Activated T-cell treated with anti-CD3 and anti-CD28 coated beads, Interleukin-2, amount 50 U/mL, for 72 hours (primary cell): ENCODE results near the gene PYY. TPM values are rescaled to one million over a fixed set of nuclear protein-coding genes. Genes with fewer than 3 reads are reported as not detected.

Experiments
- total RNA-seq, 2 donors: library from RNA; stranded (reverse); gene quantifications; one replicate each; pipeline ENCODE4 v1.2.3, GENCODE V29; 2022

PYY gene
- total RNA-seq, 2 donors from 2014 or later = not detected

Other genes with a start within 250 kb of the PYY start
- gene SOST, start 195.1 kb downstream of the PYY start, total RNA-seq = not detected
- 10 to 100 TPM in 1 of 2 donors, 1 to 10 TPM in 1; 9.2 to 11.0 TPM for gene DUSP3, start 175.0 kb downstream of the PYY start, total RNA-seq
- not detected for gene CFAP97D1, start 173.5 kb downstream of the PYY start, total RNA-seq
- not detected for gene MPP3, start 120.8 kb downstream of the PYY start, total RNA-seq
- not detected for gene CD300LG, start 106.8 kb downstream of the PYY start, total RNA-seq
- 1 to 10 TPM; 4.0 to 4.1 TPM for gene MPP2, start 46.4 kb downstream of the PYY start, total RNA-seq
- not detected for gene PPY, start 11.5 kb downstream of the PYY start, total RNA-seq
- 1 to 10 TPM; 1.4 to 1.8 TPM for gene NAGS, start 50.7 kb upstream of the PYY start, total RNA-seq
- 10 to 100 TPM; 32.3 to 34.9 TPM for gene TMEM101, start 61.0 kb upstream of the PYY start, total RNA-seq
- 10 to 100 TPM; 46.0 to 52.8 TPM for gene LSM12, start 112.7 kb upstream of the PYY start, total RNA-seq
- 10 to 100 TPM; 18.4 to 19.7 TPM for gene G6PC3, start 116.8 kb upstream of the PYY start, total RNA-seq
- 10 to 100 TPM; 34.7 to 37.8 TPM for gene HDAC5, start 169.7 kb upstream of the PYY start, total RNA-seq
- 10 to 100 TPM; 20.7 to 27.8 TPM for gene HROB, start 188.0 kb upstream of the PYY start, total RNA-seq
- under 1 TPM; 0.34 to 0.44 TPM for gene ASB16, start 216.8 kb upstream of the PYY start, total RNA-seq
- 10 to 100 TPM; 40.8 to 46.2 TPM for gene TMUB2, start 233.0 kb upstream of the PYY start, total RNA-seq
- 10 to 100 TPM; 96.1 to 97.6 TPM for gene ATXN7L3, start 245.9 kb upstream of the PYY start, total RNA-seq